DND-41 (cell line): ENCODE measurements around the gene FOXN1.

Source experiments
- ATAC-seq: fragments of 200-7000 bp; cut with Tn5 transposase; 3 replicates; pipeline ENCODE4 v1.9.1; 2021; ENCODE audit warnings: low read depth; ENCODE audit not compliant: insufficient read depth
- DNase-seq: peaks from one replicate; pipeline ENCODE4 v3.0.0-alpha.2; 2020
- H2AFZ ChIP-seq: 2 replicates; pipeline ENCODE4 v1.6.0; 2012; ENCODE audit warnings: low read depth, low read length
- H3K27ac ChIP-seq: 2 replicates; pipeline ENCODE4 v1.5.1; 2012; ENCODE audit warnings: low read length, inconsistent platforms
- H3K27me3 ChIP-seq: fragments of 200-600 bp; sonication (generic); 2 replicates; pipeline ENCODE4 v1.6.0; 2012; ENCODE audit warnings: low read length, mild to moderate bottlenecking, inconsistent platforms; ENCODE audit not compliant: insufficient read depth, poor library complexity
- H3K36me3 ChIP-seq: 2 replicates; pipeline ENCODE4 v1.5.1; 2012; ENCODE audit warnings: low read length, inconsistent platforms; ENCODE audit not compliant: insufficient read depth
- H3K4me1 ChIP-seq: 2 replicates; pipeline ENCODE4 v1.5.1; 2012; ENCODE audit warnings: mild to moderate bottlenecking, low read length; ENCODE audit not compliant: insufficient read depth
- H3K4me2 ChIP-seq: 2 replicates; pipeline ENCODE4 v1.6.0; 2012; ENCODE audit warnings: mild to moderate bottlenecking, moderate library complexity, low read length, inconsistent platforms; ENCODE audit not compliant: insufficient read depth
- H3K4me3 ChIP-seq, 2 experiments: fragments of 200-600 bp in 1 of 2; shearing (Covaris generic) in 1 of 2; 2 replicates each; pipeline ENCODE4 v1.5.1; 2012 to 2016; ENCODE audit warnings: inconsistent platforms in 2 of 2, low read length in 2 of 2, mild to moderate bottlenecking in 2 of 2, low read depth in 1 of 2, moderate library complexity in 1 of 2
- H3K79me2 ChIP-seq: 2 replicates; pipeline ENCODE4 v1.6.0; 2012; ENCODE audit warnings: low read length, inconsistent platforms; ENCODE audit not compliant: insufficient read depth
- H3K9ac ChIP-seq: 2 replicates; pipeline ENCODE4 v1.6.0; 2012; ENCODE audit warnings: low read depth, mild to moderate bottlenecking, inconsistent platforms, low read length, moderate library complexity
- H3K9me3 ChIP-seq: 2 replicates; pipeline ENCODE4 v1.5.1; 2012; ENCODE audit warnings: low read length, moderate library complexity, mild to moderate bottlenecking, inconsistent platforms; ENCODE audit not compliant: insufficient read depth, severe bottlenecking
- H4K20me1 ChIP-seq: 2 replicates; pipeline ENCODE4 v1.6.0; 2012; ENCODE audit warnings: low read length; ENCODE audit not compliant: insufficient read depth
- CTCF ChIP-seq: IDR thresholded peaks from 2 replicates; pipeline ENCODE4 v1.5.1; 2012; ENCODE audit warnings: borderline replicate concordance, low read length, moderate library complexity, mild to moderate bottlenecking; ENCODE audit not compliant: poor library complexity, severe bottlenecking; ENCODE audit errors: extremely low read depth
- EZH2 ChIP-seq: IDR thresholded peaks from 3 replicates; pipeline ENCODE4 v1.6.1; 2012; ENCODE audit warnings: borderline replicate concordance, low read depth, mild to moderate bottlenecking, moderate library complexity, low read length, inconsistent platforms; ENCODE audit not compliant: severe bottlenecking

FOXN1 gene

GRCh38 chr17:28570716-28571360 lies 64.7 kb downstream of the FOXN1 start:
- TF ChIP-seq CTCF (no peak), EZH2 (no peak)
- Histone ChIP-seq H2AFZ (peak overlapping the region; percentile 96), H3K4me3 (peak overlapping the region; percentile 93 to 100), H3K79me2 (peaks cover 46% of the 10 kb centered on the region), H3K4me2 (peak overlapping the region; percentile 99), H4K20me1 (no peaks in the 10 kb centered on the region; the same call in 1 of the 2 replicates), H3K9ac (peak overlapping the region; percentile 81), H3K9me3 (no peaks in the 10 kb centered on the region), H3K27ac (peak overlapping the region; percentile 78), H3K36me3 (peaks cover 22% of the 10 kb centered on the region), H3K4me1 (peaks cover 40% of the 10 kb centered on the region), H3K27me3 (no peaks in the 10 kb centered on the region)
- DNase-seq: peak; percentile 50
- ATAC-seq: peak; percentile 29

GRCh38 chr17:28571361-28572122 lies 65.4 kb downstream of the FOXN1 start, which contains the start of gene PIGS:
Gene PIGS, minus strand, starts transcription at chr17:28571524. Its CDS starts 28 bp downstream, at chr17:28571496.
- peaks cover 20% of the 10 kb centered on the region for H3K36me3 ChIP-seq
- H3K4me3 ChIP-seq: peak within 1 kb of the TSS; percentile 93 to 100
- peak within 1 kb of the TSS; percentile 96 for H2AFZ ChIP-seq
- peak within 1 kb of the TSS; percentile 81 for H3K9ac ChIP-seq
- TF ChIP-seq CTCF (no peak), EZH2 (no peak)
- DNase-seq (peak; percentile 95), ATAC-seq (peak; percentile 99)
- H4K20me1 ChIP-seq: no peaks in the 10 kb centered on the region; the same call in 1 of the 2 replicates
- no peaks in the 10 kb centered on the region for H3K9me3 ChIP-seq
- H3K79me2 ChIP-seq: peaks cover 44% of the 10 kb centered on the region
- peak within 1 kb of the TSS; percentile 99 for H3K4me2 ChIP-seq
- peaks cover 40% of the 10 kb centered on the region for H3K4me1 ChIP-seq
- H3K27me3 ChIP-seq: no peaks in the 10 kb centered on the region
- H3K27ac ChIP-seq: peak within 1 kb of the TSS; percentile 84

GRCh38 chr17:28572259-28573039 lies 66.3 kb downstream of the FOXN1 start:
- Histone ChIP-seq H3K27ac (peak overlapping the region; percentile 84), H3K4me3 (peak overlapping the region; percentile 93 to 100), H3K4me1 (peaks cover 39% of the 10 kb centered on the region)

More at GRCh38 chr17:28572259-28573039, 66.3 kb downstream of the FOXN1 start:
- Histone ChIP-seq H4K20me1 (no peaks in the 10 kb centered on the region; the same call in 1 of the 2 replicates), H3K9ac (peak overlapping the region; percentile 81), H3K27me3 (no peaks in the 10 kb centered on the region), H3K4me2 (peak overlapping the region; percentile 99), H2AFZ (peak overlapping the region; percentile 96), H3K79me2 (peaks cover 35% of the 10 kb centered on the region), H3K9me3 (no peaks in the 10 kb centered on the region), H3K36me3 (peaks cover 21% of the 10 kb centered on the region)
- ATAC-seq: no peak
- TF ChIP-seq CTCF: no peak
- TF ChIP-seq EZH2: no peak
- DNase-seq: no peak
